Transverse colon (tissue), 4 donors: ENCODE results near the gene MANF. TPM values are rescaled to one million over a fixed set of nuclear protein-coding genes. Genes with fewer than 3 reads are reported as not detected.

ENCODE experiments used
- DNase-seq: peaks from one replicate; pipeline ENCODE4 v3.0.0-alpha.2; 2019
- H3K27ac ChIP-seq, 4 donors: fragments of 200-600 bp; sonication (generic); 2 replicates each; pipeline ENCODE4 v1.5.1; 2016 to 2018; ENCODE audit warnings: inconsistent platforms in 4 of 4
- H3K27me3 ChIP-seq: fragments of 200-600 bp; sonication (generic); 2 replicates; pipeline ENCODE4 v1.5.1; 2017; ENCODE audit warnings: inconsistent platforms
- H3K36me3 ChIP-seq, 4 donors: fragments of 200-600 bp; sonication (generic); 2 replicates each; pipeline ENCODE4 v1.5.1; 2017 to 2019; ENCODE audit warnings: inconsistent platforms in 4 of 4
- H3K4me1 ChIP-seq, 4 donors: fragments of 200-600 bp; sonication (generic); 2 replicates each; pipeline ENCODE4 v1.5.1; 2017 to 2020; ENCODE audit warnings: inconsistent platforms in 4 of 4
- H3K4me3 ChIP-seq, 4 donors: fragments of 200-600 bp; sonication (generic); 1 replicate in 1 of 4; 2 replicates in 3 of 4; pipeline versions ENCODE4 v1.5.1 to v1.6.1; 2017 to 2019; ENCODE audit warnings: inconsistent platforms in 4 of 4
- H3K9me3 ChIP-seq, 2 donors: fragments of 200-600 bp; sonication (generic); 2 replicates each; pipeline ENCODE4 v1.5.1; 2017 to 2019; ENCODE audit warnings: inconsistent platforms in 2 of 2
- CTCF ChIP-seq, 5 experiments: fragments of 200-600 bp in 3 of 5; fragments of 450-650 bp in 2 of 5; sonication (generic) in 3 of 5; IDR thresholded peaks; 1 replicate in 2 of 5; 2 replicates in 3 of 5; pipeline ENCODE4 v1.5.1; 2016 to 2017; ENCODE audit warnings: antibody characterized with exemption in 5 of 5, inconsistent platforms in 3 of 5, mild to moderate bottlenecking in 2 of 5, moderate library complexity in 1 of 5
- EP300 ChIP-seq: sonication (generic); formaldehyde crosslinking; IDR thresholded peaks from one replicate; pipeline ENCODE4 v1.6.1; 2017; ENCODE audit warnings: antibody characterized with exemption, low read depth
- POLR2A ChIP-seq: fragments of 450-650 bp; IDR thresholded peaks from one replicate; pipeline ENCODE4 v1.6.1; 2016; ENCODE audit warnings: antibody characterized with exemption, mild to moderate bottlenecking, moderate library complexity
- POLR2AphosphoS5 ChIP-seq, 3 donors: sonication (generic); formaldehyde crosslinking; IDR thresholded peaks; one replicate each; pipeline ENCODE4 v1.6.1; 2016; ENCODE audit warnings: antibody characterized with exemption in 3 of 3
- WGBS, 2 donors: methylation state at CpG; one replicate each; pipeline ENCODE4 v1.1.5; 2018; ENCODE audit warnings: low coverage in 1 of 2; 5-methylcytosine and 5-hydroxymethylcytosine counted together
- in situ Hi-C, 4 donors: fragments of 200-750 bp; cut with MboI; loops; one replicate each; pipeline versions ENCODE4 v1.15.0 to v1.15.1; 2017; ENCODE audit warnings: low sequenced_read_pairs in 3 of 4, low pct_ligation_motif_present in 1 of 4, low pct_unique_long_range_greater_than_20kb in 1 of 4
- intact Hi-C: fragments of 100-400 bp; cut with DNase I; formaldehyde crosslinking; loops from one replicate; pipeline ENCODE4 v1.15.1; 2023; ENCODE audit warnings: low total_unique reads
- total RNA-seq, 4 donors: library from RNA; depleted of rRNA; stranded (reverse); fragments of >200 nt; gene quantifications; one replicate each; pipeline ENCODE4 v1.1.0, GENCODE V29; 2016

MANF gene
- total RNA-seq, 4 donors from 2014 or later = 15.7 to 56.2 (median 26.6) TPM

- peaks cover 0 to 3% (median 2%) of the 10 kb centered on the region in 4 donors for H3K4me1 ChIP-seq
- H3K9me3 ChIP-seq = no peaks in the 10 kb centered on the region
- in situ Hi-C loops (loop anchor here (10.0 to 25.0 kb wide), 5 partner anchors 284 to 766 kb away; partner anchors contain the start of genes CISH (in 2 of the 4), MAPKAPK3 (in 2 of the 4) and TEX264 (in 1 of the 4)), intact Hi-C loops (loop anchor here (5.0 kb wide), 1 partner anchor 761 kb away; the partner anchor contains the start of gene MAPKAPK3)
- H3K27ac ChIP-seq = no peak overlapping the region
- DNase-seq = no peak
- WGBS, 2 donors = 86% methylated on average over 2 of the region's 2 CpGs; no CpG with 5 or more reads in 1 of the 2 donors
- H3K36me3 ChIP-seq = no peaks in the 10 kb centered on the region
- no peak overlapping the region for H3K4me3 ChIP-seq
- no peaks in the 10 kb centered on the region for H3K27me3 ChIP-seq
- no peak for TF ChIP-seq POLR2AphosphoS5 (IDR thresholded peaks at IDR 0.05)
- no peak for TF ChIP-seq CTCF (IDR thresholded peaks at IDR 0.05)
- TF ChIP-seq EP300 = no peak
- TF ChIP-seq POLR2A = no peak
These were observed 6.4 kb upstream of the MANF start for GRCh38 chr3:51378726-51379125.

- Histone ChIP-seq H3K4me3 (no peak overlapping the region), H3K27ac (no peak overlapping the region), H3K36me3 (no peaks in the 10 kb centered on the region), H3K4me1 (peaks cover 0 to 9% (median 7%) of the 10 kb centered on the region in 4 donors), H3K27me3 (no peaks in the 10 kb centered on the region), H3K9me3 (no peaks in the 10 kb centered on the region)
- in situ Hi-C loops = loop anchor here (10.0 to 25.0 kb wide), 5 partner anchors 283 to 767 kb away; partner anchors contain the start of genes CISH (in 2 of the 4), MAPKAPK3 (in 2 of the 4) and TEX264 (in 1 of the 4)
- TF ChIP-seq EP300 (no peak), CTCF (IDR thresholded peaks at IDR 0.05) (no peak), POLR2A (no peak), POLR2AphosphoS5 (IDR thresholded peaks at IDR 0.05) (no peak)
- WGBS, 2 donors = 67% methylated on average over 8 of the region's 8 CpGs; no CpG with 5 or more reads in 1 of the 2 donors
- intact Hi-C loops = loop anchor here (5.0 kb wide), 1 partner anchor 762 kb away; the partner anchor contains the start of gene MAPKAPK3
- no peak for DNase-seq
These were observed 5.8 kb upstream of the MANF start for GRCh38 chr3:51379301-51379700.

GRCh38 chr3:51379746-51380455, 5.2 kb upstream of the MANF start:
- 75% methylated on average over 8 of the region's 8 CpGs; no CpG with 5 or more reads in 1 of the 2 donors for WGBS, 2 donors

More at GRCh38 chr3:51379746-51380455, 5.2 kb upstream of the MANF start:
- no peaks in the 10 kb centered on the region for H3K36me3 ChIP-seq
- peaks cover 0 to 10% (median 7%) of the 10 kb centered on the region in 4 donors for H3K4me1 ChIP-seq
- in situ Hi-C loops (loop anchor here (10.0 to 25.0 kb wide), 5 partner anchors 282 to 768 kb away; partner anchors contain the start of genes CISH (in 2 of the 4), MAPKAPK3 (in 2 of the 4) and TEX264 (in 1 of the 4)), intact Hi-C loops (loop anchor here (5.0 kb wide), 1 partner anchor 763 kb away; the partner anchor contains the start of gene MAPKAPK3)
- H3K27me3 ChIP-seq = no peaks in the 10 kb centered on the region
- H3K27ac ChIP-seq = no peak overlapping the region
- H3K9me3 ChIP-seq = no peaks in the 10 kb centered on the region
- TF ChIP-seq EP300 = no peak
- TF ChIP-seq POLR2AphosphoS5 (IDR thresholded peaks at IDR 0.05) = no peak
- TF ChIP-seq CTCF (IDR thresholded peaks at IDR 0.05) = no peak
- no peak for TF ChIP-seq POLR2A
- H3K4me3 ChIP-seq = no peak overlapping the region
- DNase-seq = no peak
